Muscle layer of duodenum (tissue), 2 donors: ENCODE results near the gene TMEM184A.

ENCODE experiments used
- H3K27ac ChIP-seq: one replicate; pipeline ENCODE4 v1.7.0; 2013; ENCODE audit warnings: mild to moderate bottlenecking, low read length
- H3K27me3 ChIP-seq: one replicate; pipeline ENCODE4 v1.7.0; 2013; ENCODE audit warnings: low read depth, mild to moderate bottlenecking, control low read depth, low read length
- H3K36me3 ChIP-seq, 2 donors: one replicate each; pipeline ENCODE4 v1.7.0; 2013; ENCODE audit warnings: low read length in 2 of 2, control low read depth in 1 of 2, mild to moderate bottlenecking in 1 of 2; ENCODE audit not compliant: insufficient read depth in 2 of 2, control insufficient read depth in 1 of 2
- H3K4me1 ChIP-seq, 2 donors: one replicate each; pipeline ENCODE4 v1.7.0; 2013; ENCODE audit warnings: low read length in 2 of 2, mild to moderate bottlenecking in 2 of 2, control low read depth in 1 of 2, moderate library complexity in 1 of 2; ENCODE audit not compliant: insufficient read depth in 2 of 2, control insufficient read depth in 1 of 2
- H3K4me3 ChIP-seq, 2 donors: one replicate each; pipeline ENCODE4 v1.7.0; 2013; ENCODE audit warnings: low read length in 2 of 2, low read depth in 1 of 2, mild to moderate bottlenecking in 1 of 2
- H3K9me3 ChIP-seq, 2 donors: one replicate each; pipeline ENCODE4 v1.7.0; 2013; ENCODE audit warnings: low read length in 2 of 2, control low read depth in 1 of 2, mild to moderate bottlenecking in 1 of 2; ENCODE audit not compliant: control insufficient read depth in 1 of 2
- donor health status: healthy.

The TMEM184A gene

DNA sequence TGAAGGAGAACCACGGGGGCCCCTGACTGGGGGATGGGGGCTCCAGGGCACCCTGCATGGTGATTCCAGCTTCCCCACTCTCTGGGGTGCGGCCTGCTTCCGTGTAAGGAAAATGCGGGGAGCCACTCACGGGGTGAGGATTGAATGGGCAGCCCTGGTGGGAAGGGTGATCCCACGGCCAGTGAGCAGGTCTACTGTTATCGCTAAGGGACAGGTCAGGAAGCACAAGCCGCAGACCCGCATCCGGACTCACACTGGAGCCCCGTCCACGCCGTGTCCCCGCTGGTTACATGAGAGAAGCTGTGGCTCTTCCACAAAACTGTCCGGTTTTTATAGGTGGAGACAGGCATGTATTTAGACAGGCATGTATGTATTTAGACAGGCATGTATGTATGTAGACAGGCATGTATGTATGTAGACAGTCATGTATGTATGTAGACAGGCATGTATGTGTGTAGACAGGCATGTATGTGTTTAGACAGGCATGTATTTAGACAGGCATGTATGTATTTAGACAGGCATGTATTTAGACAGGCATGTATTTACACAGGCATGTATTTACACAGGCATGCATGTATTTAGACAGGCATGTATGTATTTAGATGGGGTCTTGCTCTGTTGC lies 8.1 kb upstream of the TMEM184A start:
- peaks cover 0 to 13% of the 10 kb centered on the region in 2 donors for H3K36me3 ChIP-seq
- H3K27me3 ChIP-seq = no peaks in the 10 kb centered on the region
- H3K9me3 ChIP-seq = no peaks in the 10 kb centered on the region
- no peak overlapping the region for H3K4me3 ChIP-seq
- H3K4me1 ChIP-seq = peaks cover 0 to 11% of the 10 kb centered on the region in 2 donors
- no peak overlapping the region for H3K27ac ChIP-seq

DNA sequence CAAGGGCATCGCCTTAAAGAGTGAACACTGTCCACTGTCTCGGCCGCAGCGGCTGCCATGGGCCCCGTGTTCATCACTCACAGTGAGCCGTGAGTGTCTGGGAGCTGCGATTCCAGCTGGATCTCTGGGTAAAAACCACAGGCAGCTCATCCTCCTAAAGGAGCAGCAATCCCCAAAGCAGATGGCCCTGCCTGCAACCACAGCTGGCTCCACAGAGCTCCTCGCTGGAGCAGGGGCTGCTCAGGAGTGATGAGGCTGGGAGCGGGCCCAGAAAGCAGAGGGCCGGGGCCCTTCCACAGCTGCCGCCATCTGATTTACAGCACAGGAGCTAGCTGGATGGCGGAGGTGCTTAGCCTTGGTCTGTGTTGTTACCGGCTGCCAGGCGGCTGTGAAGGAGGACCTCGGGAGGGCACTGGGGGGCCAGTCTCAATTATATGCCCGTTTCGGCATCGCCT lies 6.6 kb upstream of the TMEM184A start:
- H3K27ac ChIP-seq = no peak overlapping the region
- H3K27me3 ChIP-seq = no peaks in the 10 kb centered on the region
- H3K36me3 ChIP-seq = peaks cover 0 to 10% of the 10 kb centered on the region in 2 donors
- H3K4me3 ChIP-seq = no peak overlapping the region
- no peaks in the 10 kb centered on the region for H3K9me3 ChIP-seq
- no peaks in the 10 kb centered on the region for H3K4me1 ChIP-seq

DNA sequence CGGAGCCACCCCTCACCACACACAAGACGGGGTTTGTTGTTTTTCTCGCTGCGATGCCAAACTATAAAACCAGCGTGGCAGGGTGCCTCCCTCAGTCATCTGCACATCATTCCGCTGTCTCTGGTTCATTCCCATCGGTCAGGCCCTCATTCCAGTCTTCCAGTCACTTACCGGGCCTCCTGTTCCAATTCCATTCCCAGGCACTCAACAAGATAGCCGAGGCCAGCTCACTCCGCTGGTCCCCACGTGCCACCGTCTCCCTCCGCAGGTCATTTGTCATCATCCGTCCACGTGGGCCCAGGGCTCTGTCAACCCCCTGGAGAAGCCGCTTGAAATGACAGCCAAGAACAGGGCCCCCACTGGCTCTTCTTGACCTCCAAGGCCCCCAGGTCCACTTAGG lies 6.1 kb upstream of the TMEM184A start:
- Histone ChIP-seq H3K36me3 (peaks cover 0 to 5% of the 10 kb centered on the region in 2 donors), H3K27me3 (no peaks in the 10 kb centered on the region), H3K4me1 (no peaks in the 10 kb centered on the region), H3K9me3 (no peaks in the 10 kb centered on the region), H3K27ac (no peak overlapping the region), H3K4me3 (no peak overlapping the region)

GRCh38 chr7:1561036-1561940 lies 5.3 kb upstream of the TMEM184A start:
- Histone ChIP-seq H3K27ac (no peak overlapping the region), H3K4me3 (no peak overlapping the region), H3K4me1 (no peaks in the 10 kb centered on the region), H3K27me3 (no peaks in the 10 kb centered on the region), H3K9me3 (no peaks in the 10 kb centered on the region), H3K36me3 (no peaks in the 10 kb centered on the region)

- H3K27ac ChIP-seq = no peak overlapping the region
These were observed 4.6 kb upstream of the TMEM184A start for GRCh38 chr7:1560620-1561031.

GRCh38 chr7:1559626-1560590 lies 3.9 kb upstream of the TMEM184A start:
- H3K4me3 ChIP-seq = no peak overlapping the region
- peaks cover 0 to 11% of the 10 kb centered on the region in 2 donors for H3K4me1 ChIP-seq
- H3K27me3 ChIP-seq = no peaks in the 10 kb centered on the region
- H3K27ac ChIP-seq = no peak overlapping the region
- H3K36me3 ChIP-seq = no peaks in the 10 kb centered on the region
- H3K9me3 ChIP-seq = no peaks in the 10 kb centered on the region

More at GRCh38 chr7:1560620-1561031, 4.6 kb upstream of the TMEM184A start:
- H3K4me3 ChIP-seq = no peak overlapping the region
- no peaks in the 10 kb centered on the region for H3K9me3 ChIP-seq
- H3K27me3 ChIP-seq = no peaks in the 10 kb centered on the region
- H3K36me3 ChIP-seq = no peaks in the 10 kb centered on the region
- H3K4me1 ChIP-seq = peaks cover 0 to 4% of the 10 kb centered on the region in 2 donors

GRCh38 chr7:1558841-1559625 lies 3.0 kb upstream of the TMEM184A start:
- no peak overlapping the region for H3K27ac ChIP-seq
- H3K36me3 ChIP-seq = no peaks in the 10 kb centered on the region
- H3K4me3 ChIP-seq = no peak overlapping the region

DNA sequence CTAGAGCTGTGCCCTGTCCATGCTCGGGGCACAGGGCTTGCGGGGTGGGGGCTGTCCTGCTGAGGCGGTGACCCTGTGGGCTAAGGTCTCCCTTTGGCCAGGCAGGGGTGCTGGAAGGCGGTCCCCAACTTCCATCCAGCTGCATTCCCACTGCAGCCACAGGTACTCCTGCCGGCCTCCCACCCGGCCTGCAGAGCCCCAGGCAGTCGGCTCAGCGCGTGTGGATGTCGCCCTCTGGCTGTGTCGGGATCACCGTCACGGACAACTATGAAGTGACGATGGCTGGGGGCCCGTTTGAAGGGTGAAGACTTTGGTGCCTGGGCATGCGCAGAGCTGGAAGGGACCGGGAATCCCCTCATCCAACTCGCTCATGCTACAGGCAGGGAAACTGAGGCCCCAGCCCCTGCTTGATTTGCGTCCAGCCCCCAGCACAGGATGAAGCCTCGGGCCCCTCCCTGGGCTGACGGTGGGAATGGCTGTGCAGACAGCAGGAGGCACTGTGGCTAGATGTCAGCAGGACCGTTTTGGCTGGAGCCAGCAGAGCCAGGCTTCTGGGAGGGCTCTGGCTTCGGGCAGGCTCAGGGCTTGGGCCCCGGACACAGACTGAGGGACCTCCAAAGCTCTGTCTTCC lies 2.3 kb upstream of the TMEM184A start:
- Histone ChIP-seq H3K27ac (no peak overlapping the region), H3K4me1 (peaks cover 0 to 11% of the 10 kb centered on the region in 2 donors), H3K4me3 (no peak overlapping the region), H3K36me3 (no peaks in the 10 kb centered on the region), H3K27me3 (no peaks in the 10 kb centered on the region), H3K9me3 (no peaks in the 10 kb centered on the region)

More at GRCh38 chr7:1558841-1559625, 3.0 kb upstream of the TMEM184A start:
- Histone ChIP-seq H3K27me3 (no peaks in the 10 kb centered on the region), H3K9me3 (no peaks in the 10 kb centered on the region), H3K4me1 (peaks cover 0 to 11% of the 10 kb centered on the region in 2 donors)

- Histone ChIP-seq H3K9me3 (no peaks in the 10 kb centered on the region), H3K36me3 (no peaks in the 10 kb centered on the region), H3K4me1 (peaks cover 0 to 11% of the 10 kb centered on the region in 2 donors), H3K27ac (no peak overlapping the region), H3K27me3 (no peaks in the 10 kb centered on the region), H3K4me3 (no peak overlapping the region)
These were observed 1.8 kb upstream of the TMEM184A start for GRCh38 chr7:1557771-1558170.

- Histone ChIP-seq H3K27ac (no peak overlapping the region), H3K36me3 (no peaks in the 10 kb centered on the region), H3K9me3 (no peaks in the 10 kb centered on the region), H3K4me3 (no peak overlapping the region), H3K4me1 (peaks cover 0 to 11% of the 10 kb centered on the region in 2 donors), H3K27me3 (no peaks in the 10 kb centered on the region)
These were observed 1.0 kb upstream of the TMEM184A start for GRCh38 chr7:1557006-1557405.
